ENCODE results near the gene SH2B3.
"Not testable (repeated sequence)": the region's sequence is repeated elsewhere in the genome, so short reads cannot be mapped to it uniquely, and the experiment has no call there.

The SH2B3 gene

DNA sequence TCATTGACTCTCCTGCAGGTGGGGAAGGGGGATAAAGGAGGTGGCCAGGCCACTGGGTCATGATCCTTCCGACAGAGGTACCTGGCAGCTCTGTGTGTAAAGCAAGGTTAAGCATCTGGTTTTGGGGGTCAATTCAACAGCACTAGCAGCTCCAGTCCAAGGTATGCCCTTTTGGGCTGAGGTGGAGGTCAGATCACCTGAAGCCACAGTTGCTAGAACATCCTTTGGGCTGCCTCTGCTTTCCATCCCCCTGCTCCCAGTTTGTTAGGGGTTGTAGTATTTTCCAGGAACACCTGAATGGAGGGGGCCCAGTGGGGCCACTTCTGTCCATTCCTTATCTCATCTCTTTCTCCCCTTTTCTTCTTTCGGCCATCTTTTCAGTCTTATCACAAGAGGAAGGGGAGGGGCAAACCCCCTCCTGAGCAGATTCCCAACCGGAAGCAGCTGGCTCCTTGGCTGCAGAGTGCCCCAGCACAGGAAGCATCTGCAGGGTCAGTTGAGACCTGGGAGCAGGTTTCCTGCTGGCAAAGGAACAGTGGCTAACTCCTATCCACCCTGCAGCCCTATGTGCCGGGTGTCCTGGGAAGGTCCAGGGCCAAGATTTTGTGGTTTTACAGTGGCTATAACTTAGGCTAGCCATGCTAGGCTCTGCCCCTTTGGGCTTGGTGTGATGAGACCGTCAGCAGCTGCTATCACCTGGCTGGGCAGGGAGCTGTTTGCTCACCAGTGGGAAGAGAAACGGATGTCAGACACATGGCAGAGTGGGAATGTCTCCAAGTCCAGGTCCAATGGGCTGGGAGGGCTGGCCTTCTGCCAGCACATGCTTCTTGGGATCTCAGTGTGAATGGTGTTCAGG lies 40.2 kb downstream of the SH2B3 start:
- DNase-seq: peak; percentile 47

DNA sequence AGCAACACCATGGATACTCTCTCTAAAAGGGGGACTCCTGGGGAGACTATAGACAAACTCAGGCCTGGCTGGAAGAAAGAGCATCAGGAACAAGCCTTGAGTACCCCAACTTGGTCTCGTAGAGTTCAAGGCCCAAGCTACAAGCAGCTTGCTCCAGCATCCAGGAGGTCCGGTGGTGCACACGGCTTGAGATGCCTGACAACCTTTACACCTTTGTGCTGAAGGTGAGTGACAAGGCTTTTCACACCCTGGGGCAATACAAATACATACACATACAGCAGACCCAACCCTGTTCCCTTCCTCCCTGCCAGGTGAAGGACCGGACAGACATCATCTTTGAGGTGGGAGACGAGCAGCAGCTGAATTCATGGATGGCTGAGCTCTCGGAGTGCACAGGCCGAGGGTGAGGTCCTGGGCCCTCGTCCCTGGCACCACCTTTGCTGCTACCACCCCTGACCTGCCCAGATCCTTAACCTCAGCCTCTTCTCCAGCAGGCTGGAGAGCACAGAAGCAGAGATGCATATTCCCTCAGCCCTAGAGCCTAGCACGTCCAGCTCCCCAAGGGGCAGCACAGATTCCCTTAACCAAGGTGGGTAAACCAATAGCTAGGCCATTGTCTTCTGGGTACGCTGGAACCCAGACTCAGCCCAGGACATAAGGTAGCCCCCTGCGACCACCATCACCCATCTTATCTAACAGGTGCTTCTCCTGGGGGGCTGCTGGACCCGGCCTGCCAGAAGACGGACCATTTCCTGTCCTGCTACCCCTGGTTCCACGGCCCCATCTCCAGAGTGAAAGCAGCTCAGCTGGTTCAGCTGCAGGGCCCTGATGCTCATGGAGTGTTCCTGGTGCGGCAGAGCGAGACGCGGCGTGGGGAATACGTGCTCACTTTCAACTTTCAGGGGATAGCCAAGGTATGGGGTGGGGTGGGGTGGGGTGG lies 41.2 kb downstream of the SH2B3 start:
- DNase-seq: no peak

DNA sequence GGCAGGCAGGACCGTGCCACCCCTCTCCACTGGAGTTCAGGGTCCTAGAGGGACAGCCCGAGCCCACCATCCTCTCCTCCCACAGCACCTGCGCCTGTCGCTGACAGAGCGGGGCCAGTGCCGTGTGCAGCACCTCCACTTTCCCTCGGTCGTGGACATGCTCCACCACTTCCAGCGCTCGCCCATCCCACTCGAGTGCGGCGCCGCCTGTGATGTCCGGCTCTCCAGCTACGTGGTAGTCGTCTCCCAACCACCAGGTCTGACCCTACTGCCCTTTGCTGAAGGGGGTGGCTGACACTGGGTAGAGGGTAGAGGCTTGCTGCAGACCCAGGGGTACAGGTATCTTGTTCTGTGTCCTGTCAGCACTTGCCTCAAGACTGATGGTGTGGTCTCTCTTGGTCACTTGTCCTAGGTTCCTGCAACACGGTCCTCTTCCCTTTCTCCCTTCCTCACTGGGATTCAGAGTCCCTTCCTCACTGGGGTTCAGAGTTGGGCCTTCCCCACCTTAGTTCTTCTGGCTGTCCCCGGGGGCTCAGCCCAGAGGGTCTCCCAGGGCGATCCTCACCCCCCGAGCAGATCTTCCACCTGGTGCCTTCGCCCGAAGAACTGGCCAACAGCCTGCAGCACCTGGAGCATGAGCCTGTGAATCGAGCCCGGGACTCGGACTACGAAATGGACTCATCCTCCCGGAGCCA lies 42.0 kb downstream of the SH2B3 start:
- no peak for DNase-seq

DNA sequence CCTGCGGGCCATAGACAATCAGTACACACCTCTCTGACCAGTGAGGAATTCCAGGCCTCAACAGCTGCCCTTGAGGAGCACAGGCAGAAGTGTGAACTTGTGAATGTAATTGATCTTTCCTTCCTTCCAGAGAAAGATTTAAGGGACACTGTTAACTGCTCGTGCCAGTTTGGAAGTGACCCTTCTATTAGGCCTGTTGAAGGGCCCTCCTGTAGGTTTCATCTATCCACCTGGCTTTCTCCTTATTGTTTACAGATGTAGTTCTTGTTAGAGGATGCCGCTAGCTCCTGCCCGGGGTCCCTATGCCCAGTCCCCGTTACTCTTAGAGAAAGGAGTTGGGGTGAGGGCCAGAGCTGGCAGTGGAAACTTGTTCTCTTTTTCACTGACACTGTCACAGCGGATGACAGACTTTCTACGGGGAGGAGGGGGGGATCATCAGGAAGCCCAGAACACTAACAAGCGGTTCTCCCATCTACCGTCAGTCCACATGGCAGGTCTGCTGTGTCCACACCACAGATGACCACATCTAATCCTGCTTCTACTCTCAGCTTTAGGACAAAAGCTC lies 42.6 kb downstream of the SH2B3 start:
- DNase-seq: no peak

DNA sequence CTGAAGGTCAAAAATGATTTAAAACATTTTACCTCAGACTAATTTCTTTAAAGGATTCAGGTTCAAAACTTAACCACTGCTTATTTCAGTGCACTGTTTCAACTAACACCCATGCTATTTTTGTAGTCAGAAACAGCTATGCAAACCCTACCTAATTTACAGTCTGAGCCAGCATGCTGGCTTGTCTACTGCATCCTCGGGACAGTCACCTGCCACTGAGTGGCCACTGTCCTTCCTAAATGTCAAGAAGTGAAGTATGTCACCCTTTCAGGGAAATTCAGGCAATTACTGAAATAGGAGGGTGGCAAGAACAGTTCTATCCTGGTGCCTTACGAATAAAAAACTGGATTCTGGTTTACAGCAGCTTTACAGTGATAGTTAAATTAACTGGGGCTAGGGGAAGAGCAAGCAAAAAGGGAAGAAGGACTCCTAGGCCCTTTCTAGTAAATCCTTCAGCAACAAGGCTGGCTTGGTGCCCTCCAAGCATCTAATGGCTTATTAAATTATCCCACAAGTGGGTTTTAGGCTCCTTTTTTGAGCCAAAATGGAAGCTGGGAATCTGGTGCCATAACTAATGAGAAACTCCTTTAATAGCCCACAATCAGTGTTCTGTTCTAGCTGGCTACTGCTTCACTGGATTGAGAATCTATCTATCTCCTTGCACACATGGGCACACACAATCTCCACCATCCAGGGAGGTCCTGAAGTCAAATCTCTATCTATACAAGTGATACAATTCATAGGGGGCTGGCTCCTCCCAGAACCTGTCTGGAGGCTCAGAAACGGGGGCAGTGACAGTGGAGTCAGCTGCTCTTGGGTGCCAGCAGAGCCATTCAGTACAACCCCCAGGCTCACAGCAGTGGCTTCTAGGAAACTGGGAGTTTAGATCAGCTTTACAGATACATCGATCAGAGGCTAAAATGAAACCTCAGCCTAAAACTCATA lies 43.4 kb downstream of the SH2B3 start:
- no peak for DNase-seq

DNA sequence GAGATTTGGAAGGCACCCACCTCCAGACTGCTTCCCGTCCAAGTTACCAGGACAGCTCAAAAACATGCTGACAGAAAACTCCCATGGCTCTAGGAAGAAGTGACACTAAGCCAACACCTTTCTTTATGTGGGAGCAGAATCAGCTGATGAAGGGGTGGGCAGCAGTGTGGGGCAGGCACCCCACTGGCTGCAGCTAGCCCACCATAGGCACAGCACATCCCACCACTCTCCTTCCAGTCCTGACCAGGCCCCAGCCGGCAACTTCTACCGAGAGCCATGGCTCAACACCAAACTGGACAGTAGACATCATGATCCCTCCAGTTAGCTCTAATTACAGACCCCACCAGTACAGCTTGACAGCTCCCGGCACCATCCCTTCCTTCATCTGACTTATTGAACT lies 45.0 kb downstream of the SH2B3 start:
- no peak for DNase-seq

DNA sequence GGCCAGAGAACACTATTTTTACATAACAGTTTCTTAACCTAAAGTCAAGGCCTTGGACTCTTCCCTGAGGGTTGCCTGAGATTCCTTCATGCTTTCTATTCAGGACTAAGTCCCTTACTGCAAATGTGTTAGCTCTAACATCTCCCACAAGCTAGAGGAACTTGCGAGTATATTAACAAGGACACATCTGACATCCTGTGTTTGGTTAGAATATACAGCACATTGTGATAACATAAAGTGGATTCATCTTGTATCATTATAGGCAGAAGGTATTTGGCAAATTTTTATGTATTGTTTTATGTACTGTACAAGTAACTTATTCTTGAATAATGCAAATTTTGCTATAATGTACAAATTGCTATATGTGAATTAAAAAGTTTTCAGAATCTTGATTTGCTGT lies 45.5 kb downstream of the SH2B3 start:
- DNase-seq: no peak

DNA sequence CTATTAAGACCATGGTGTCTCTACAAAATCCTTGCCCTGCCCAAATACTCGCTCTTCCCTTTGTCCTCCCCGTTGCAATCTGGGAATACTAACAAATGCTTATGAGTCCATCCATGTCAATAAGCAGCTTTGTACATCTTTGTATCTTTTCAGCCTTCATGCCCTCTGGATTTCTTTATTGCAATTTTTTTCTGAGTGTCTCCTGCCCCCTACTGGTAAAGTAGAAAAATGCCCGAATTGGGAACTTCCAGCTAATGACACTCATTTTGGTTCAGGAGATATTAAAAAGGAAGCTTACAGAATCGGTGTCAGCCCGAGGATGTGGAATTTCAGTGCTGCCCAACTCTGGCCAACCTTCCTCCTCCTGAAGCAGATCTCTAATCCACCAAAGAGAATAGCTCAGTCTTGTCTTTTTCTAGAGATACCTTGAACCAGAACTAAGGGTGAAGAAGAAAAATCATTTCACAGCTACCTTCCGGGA lies 46.0 kb downstream of the SH2B3 start:
- peak; percentile 46 for DNase-seq

DNA sequence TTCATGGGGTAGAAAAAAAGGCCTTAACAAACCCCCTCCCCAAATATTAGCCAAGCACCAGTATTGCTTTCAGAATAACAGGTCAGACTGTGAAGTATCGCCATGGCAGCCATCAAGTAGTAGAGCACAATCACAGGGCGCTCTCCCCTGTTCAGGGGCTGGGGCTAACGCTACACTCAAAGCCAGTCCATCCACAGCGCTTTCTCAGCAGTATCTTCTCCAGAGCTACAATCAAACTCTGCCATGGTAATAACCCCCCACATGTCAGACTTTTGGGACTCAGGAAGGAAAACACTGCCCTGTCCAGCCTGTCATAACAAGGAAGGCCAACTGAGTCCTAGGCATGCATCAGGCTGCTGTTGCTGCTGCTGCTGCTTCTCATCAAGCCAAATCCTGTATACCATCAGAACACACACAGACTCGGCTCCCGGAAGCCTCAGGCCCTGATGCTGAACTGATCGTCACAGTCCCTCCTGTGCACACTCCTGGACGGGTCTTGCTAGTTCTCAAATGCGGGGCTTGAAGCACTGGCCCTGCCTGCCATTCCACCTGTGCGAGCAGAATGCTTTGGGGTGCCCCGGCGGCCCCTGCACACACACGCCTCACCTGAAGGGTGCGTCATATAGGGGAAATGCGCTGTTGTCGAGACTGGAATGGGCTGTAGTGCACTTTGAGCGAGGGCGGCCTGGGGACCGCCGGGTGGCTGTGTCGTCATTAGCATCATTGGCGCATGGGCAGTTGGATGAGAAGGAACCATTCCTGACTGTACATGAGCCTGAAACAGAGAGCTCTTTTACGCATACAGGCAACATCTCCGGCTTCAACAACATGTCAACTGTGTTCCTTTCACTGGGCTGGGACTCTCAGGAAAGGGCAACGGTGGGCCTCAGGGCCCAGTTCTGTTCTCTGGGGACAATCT lies 47.6 kb downstream of the SH2B3 start:
- DNase-seq: no peak

DNA sequence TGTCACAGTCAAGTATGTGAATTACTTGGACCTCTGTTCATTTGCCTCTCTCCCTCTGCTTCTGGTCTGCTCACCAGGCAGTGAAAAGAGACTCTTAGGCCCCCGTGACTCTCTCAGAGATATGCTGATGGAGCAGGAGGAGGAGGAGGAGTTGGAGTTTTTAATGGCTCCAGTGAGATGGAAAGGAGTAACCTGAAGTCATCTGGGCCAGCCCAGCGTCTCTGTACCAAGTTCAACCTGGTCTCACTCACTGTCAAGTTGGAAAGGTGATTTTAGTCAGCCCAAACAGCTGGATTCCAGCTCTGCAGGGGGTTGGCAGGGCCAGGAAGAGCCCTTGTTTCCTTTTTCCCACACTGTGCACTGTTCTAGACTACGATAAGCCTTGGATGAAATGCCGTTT lies 48.6 kb downstream of the SH2B3 start:
- no peak for DNase-seq

DNA sequence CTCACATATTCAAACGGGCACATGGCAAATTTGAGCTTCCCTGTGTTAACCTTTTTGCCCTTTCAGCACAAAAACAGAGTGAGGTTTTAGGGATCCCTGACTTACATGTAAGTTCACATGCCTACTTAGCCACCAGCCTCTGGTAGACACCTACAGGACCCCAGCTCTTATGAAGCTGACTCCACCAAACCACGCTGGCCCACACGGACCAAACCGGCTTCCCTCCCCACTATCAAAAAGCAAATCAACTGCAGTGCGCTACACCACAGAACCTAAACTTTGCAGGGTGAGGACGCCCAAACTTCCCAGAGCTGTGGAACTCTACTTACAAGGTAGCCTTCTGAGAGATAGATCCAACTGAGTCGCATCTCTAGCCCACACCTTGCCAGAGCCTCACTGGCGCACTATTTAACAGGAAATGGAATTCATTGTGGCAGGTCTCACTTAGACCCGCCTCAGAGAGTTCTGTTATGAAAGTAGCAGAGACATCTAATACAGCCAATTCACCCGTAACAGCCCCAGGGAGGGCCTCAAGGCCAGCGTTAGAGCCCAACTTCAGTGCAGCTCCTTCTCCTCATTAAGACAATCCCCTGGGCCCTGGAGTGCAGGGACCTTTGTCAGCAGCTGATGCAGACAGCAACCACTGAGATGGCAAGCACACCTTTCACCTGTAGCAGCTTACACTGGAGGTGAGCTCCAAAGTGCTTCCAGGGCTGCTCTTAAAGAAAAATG lies 49.2 kb downstream of the SH2B3 start:
- no peak for DNase-seq

DNA sequence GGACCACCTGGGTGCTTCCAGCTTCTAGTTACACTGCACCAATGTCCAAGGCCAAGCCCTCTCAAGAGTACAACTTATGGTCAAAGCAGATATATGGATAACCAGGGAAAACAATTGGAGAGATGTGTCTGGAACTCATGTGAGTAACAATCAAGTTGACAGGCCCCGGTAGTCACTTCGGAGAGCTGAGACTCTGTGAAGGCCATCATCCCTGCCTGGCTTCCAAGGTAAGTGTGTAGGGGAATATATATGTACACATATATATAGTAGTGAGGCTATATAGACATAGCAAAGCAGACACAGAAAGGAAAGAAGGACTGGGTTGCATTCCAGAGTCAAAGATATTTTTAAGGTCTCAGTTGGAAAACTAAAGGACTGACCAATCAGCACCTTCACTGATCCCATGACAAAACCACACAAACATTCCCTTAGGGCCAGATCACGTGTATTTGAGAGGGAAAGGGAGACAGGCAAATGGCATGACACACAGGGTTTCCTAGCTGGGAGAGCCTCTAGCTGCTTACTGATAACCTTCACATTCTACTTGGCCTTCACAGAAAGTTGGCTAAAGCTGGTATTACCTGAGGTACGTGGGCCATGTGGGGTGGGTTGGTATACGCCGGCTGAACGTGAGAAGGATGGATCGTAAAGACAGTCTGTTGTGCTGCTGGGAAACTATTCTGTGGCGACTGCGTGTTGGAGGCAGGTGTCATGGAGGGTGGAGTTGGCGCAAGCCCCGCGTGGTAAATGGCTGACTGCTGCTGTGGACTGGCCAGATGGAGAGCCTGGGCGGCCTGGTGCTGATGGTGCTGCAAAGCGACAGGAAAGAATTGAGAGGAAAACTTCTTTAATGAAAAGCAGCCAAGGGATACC lies 50.0 kb downstream of the SH2B3 start:
- DNase-seq: no peak

DNA sequence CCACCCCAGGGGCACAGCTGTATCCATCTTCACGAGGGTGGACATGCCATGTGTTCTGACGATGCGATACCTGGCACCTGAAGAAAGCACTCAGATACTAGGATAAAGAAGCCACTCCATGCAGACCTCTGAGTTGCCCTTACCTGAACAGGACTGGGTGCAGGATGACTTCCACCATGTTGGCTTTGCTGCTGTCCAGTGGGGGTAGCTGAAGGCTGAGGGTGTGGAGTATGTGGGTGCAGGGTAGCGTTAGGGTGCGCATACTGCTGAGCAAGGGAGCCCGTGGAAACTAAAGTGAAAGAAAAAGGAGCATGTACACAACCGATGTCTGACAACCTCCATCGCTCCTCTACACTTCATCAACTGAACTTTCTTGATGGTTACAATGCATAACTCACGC lies 51.3 kb downstream of the SH2B3 start:
- no peak for DNase-seq

DNA sequence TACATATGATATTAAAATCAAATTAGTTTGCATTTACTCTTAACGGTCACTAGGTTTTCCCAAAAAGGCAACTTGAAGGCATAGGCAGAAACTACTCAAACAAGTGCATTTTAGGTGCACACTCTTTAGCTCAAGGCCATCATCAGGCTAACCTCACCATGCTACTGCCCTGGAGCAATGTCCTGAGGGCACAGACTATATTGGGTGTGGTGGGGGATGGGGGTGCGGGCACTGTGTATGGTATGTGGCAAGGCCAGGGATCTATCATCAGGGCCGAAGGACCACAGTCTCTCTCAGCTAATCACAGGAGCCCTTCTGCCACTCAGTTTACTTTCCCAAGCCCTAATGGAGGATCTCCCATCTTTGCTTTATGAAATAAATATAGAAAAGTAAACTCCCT lies 51.9 kb downstream of the SH2B3 start:
- no peak for DNase-seq

DNA sequence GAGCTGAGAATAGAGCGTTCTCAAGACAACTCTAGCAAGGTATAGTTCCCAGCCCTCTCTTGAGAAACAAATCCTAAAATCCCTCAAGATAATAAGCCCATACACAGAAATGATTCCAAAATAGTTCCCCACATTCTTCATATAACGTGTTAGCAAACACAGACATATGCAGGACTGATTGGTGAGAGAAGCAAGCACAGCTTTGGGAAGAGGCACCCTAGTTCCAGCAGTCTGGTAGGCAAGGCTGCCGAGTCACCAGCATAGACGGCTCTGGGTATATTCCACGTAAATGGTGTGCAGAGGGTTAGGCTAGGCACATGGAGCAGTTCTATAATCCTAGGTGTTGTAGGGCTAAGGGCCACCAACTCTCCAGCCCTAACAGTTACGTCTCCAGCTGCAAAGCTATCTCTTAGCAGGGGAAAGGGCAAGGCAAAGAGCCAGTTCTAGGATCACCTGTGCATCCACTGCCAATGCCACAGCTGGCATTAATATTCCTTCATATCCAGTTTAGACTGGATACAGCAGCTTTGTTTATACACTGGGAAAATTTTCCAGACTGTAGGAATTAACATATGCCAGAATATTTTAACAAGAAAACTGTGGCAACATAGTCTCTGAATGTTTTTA lies 52.9 kb downstream of the SH2B3 start:
- no peak for DNase-seq

DNA sequence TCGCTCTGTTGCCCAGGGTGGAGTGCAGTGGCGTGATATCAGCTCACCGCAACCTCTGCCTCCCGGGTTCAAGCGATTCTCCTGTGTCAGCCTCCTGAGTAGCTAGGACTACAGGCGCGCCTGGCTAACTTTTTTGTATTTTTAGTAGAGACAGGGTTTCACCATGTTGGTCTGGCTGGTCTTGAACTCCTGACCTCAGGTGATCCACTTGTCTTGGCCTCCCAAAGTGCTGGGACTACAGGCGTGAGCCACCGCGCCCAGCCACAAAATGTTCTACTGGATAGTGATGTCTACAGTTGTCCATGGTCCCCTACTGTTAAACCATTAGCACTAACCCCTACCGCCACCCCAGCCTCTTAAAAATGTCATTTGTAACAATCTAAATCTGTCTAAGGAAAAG lies 54.4 kb downstream of the SH2B3 start:
- not testable (repeated sequence) for DNase-seq

DNA sequence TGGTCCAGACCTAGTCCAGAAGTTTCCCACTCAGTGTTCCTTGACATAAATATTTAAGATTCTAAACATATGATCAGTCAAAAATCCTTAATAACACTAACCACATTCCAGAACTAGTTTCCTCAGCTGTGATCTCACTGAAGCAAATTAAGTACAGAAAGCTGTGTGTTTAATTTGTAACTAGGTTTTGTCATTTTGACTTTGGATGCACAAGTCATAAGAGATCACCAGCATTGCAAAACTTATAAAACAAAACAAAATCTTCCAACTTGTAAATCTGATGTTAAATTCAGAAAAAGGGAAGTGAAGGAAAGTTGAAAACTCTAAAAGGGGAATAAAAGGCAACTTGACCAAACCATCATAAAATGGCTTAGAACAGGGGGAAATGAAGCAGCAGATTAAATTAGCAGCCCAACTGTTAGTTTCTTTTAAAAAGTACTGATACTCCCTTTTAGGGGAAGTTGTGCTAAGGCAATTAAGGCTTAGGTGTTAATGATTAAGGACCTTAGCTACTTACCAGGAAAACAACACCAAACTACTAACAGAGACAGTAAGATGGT lies 56.6 kb downstream of the SH2B3 start:
- no peak for DNase-seq
